GM21529 (cell line): ENCODE data around the gene ZNF831.

Source experiments
- ATAC-seq: cut with Tn5 transposase; IDR thresholded peaks from one replicate; pipeline ENCODE4 v1.9.1; 2021; ENCODE audit not compliant: unreplicated experiment

The ZNF831 gene

DNA sequence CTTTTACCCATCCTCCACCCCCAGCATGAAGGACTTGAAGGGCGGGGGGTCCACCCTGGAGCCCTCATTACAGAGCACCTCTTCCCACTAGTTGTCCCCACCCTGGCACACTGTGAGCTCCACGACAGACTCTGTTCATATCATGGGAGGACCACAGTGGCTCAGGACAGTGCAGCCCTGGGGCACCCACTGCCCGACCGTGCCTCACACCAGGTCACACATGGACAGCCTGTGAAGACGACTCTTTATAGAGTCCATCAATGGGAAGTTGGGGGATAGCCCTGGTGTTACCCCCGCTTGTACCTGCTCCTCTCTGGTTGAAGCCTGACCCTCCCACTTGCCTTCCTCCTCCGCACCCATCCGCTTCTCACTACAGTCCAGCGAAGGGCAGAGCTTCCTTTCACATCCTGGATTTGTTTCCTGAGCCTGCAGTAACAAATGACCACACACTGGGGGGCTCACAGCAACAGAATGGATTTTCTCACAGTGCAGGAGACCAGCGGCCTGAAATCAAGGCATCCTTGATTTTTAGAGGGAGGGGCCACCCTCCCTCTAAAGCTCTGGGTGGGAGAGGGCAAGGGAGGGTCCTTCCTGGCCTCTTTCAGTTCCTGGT lies 15.5 kb downstream of the ZNF831 start:
- no peak for ATAC-seq

- ATAC-seq = no peak
These were observed 16.4 kb downstream of the ZNF831 start for GRCh38 chr20:59179988-59180387.

GRCh38 chr20:59181936-59182335 lies 18.3 kb downstream of the ZNF831 start:
- ATAC-seq = no peak

- ATAC-seq = no peak
These were observed 18.9 kb downstream of the ZNF831 start for GRCh38 chr20:59182401-59183044.

DNA sequence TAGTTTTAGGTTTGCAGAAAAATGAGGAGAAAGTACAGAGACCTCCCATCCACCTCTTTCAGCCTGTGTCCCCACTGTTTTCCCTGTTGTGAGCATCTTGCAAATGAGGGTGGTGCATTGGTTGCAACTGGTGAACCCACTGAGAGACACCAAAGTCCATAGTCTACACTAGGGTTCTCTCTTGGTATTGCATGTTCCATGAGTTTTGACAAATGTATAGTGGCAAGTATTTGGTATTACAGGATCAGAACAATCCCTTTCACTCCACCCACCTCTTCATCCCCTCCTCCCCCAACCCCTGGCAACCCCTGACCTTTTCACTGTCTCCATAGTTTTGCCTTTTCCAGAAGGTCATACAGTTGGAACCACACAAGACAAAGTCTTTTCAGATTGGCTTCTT lies 20.1 kb downstream of the ZNF831 start:
- ATAC-seq = no peak

GRCh38 chr20:59184880-59185447 lies 21.3 kb downstream of the ZNF831 start:
- no peak for ATAC-seq

GRCh38 chr20:59185809-59186208 lies 22.2 kb downstream of the ZNF831 start:
- ATAC-seq = no peak

DNA sequence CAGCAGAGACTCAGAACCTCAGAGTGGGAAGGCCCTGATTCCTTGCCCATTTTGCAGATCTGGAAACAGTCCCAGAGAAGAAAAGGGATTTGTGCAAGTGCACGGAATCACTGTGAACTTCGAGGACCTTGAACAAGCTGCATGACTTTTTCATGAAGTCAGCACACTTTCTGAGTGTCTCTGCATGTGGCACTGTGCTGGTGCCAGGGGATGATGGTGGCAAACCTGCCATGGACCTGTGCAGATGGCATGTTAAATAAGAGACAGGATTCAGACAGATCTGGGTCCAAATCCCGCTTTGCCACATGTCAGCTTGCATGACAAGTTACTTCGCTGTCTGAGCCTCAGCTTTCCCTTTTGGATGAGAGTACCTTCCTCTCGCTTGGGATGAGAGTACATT lies 26.8 kb downstream of the ZNF831 start:
- ATAC-seq = no peak

DNA sequence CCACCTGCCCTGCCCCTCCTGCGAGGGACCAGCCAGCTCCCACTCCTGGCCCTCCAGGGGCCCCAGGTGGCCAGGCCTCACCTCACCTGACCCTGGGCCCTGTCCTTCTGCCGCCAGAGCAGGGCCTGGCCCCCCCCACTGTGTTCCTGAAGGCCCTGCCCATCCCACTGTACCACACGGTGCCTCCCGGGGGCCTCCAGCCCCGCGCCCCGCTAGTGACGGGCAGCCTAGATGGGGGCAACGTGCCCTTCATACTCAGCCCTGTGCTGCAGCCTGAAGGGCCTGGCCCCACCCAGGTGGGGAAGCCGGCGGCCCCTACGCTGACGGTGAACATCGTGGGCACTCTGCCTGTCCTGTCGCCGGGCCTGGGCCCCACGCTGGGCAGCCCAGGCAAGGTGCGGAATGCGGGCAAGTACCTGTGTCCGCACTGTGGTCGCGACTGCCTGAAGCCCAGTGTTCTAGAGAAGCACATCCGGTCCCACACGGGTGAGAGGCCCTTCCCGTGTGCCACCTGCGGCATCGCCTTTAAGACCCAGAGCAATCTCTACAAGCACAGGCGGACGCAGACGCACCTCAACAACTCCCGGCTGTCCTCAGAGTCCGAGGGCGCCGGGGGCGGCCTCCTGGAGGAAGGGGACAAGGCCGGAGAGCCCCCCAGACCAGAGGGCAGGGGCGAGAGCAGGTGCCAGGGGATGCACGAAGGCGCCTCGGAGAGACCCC lies 27.6 kb downstream of the ZNF831 start:
- ATAC-seq = no peak

- ATAC-seq = no peak
These were observed 28.3 kb downstream of the ZNF831 start for GRCh38 chr20:59191756-59192532.

DNA sequence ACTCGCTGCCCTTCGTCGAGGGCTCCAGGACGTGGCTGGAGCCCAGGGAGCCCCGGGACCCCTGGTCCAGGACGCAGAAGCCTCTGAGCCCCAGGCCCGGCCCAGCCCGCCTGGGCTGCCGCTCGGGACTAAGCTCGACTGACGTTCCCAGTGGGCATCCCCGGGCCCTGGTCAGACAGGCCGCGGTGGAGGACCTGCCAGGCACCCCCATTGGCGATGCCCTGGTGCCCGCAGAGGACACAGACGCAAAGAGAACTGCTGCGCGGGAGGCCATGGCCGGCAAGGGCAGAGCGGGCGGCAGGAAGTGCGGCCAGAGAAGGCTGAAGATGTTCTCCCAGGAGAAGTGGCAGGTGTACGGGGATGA lies 28.9 kb downstream of the ZNF831 start:
- ATAC-seq = no peak

GRCh38 chr20:59193325-59193724 lies 29.7 kb downstream of the ZNF831 start:
- ATAC-seq = no peak

DNA sequence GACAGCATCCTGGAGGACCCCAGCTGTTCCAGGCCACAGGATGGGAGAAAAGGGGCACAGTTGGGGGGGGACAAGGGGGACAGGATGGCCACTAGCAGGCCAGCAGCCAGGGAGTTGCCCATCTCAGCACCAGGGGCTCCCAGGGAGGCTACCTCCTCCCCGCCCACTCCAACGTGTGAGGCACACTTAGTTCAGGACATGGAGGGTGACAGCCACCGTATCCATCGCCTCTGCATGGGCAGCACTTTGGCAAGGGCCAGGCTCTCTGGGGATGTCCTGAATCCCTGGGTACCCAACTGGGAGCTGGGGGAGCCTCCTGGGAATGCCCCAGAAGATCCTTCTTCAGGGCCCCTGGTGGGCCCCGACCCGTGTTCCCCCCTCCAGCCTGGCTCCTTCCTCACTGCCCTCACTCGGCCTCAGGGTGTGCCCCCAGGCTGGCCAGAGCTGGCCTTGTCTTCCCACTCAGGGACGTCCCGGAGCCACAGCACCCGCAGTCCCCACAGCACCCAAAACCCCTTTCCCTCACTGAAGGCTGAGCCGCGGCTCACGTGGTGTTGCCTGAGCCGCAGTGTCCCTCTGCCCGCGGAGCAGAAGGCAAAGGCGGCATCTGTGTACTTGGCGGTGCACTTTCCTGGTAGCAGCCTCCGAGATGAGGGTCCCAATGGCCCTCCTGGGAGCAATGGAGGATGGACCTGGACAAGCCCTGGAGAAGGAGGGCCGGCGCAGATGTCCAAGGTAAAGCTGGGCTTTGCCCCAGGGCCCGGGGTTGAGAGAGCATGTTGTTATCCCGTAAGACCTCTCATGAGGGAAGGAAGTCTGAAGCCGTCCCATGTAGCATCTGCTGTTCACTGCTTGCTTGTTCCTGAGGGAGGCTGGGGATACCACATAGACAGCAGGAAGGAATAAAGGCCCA lies 30.7 kb downstream of the ZNF831 start:
- no peak for ATAC-seq

GRCh38 chr20:59195316-59195993 lies 31.8 kb downstream of the ZNF831 start:
- ATAC-seq = no peak

- ATAC-seq = no peak
These were observed 40.7 kb downstream of the ZNF831 start for GRCh38 chr20:59204165-59204894.

GRCh38 chr20:59205044-59205443 lies 41.4 kb downstream of the ZNF831 start:
- ATAC-seq = no peak

GRCh38 chr20:59207235-59207634 lies 43.6 kb downstream of the ZNF831 start:
- ATAC-seq = no peak

GRCh38 chr20:59207742-59208357 lies 44.2 kb downstream of the ZNF831 start:
- ATAC-seq = no peak

GRCh38 chr20:59210186-59210585 lies 46.6 kb downstream of the ZNF831 start:
- ATAC-seq = no peak
